HS-27A (cell line): ENCODE data around the gene MAPKAP1.
"Not testable (repeated sequence)": the region's sequence is repeated elsewhere in the genome, so short reads cannot be mapped to it uniquely, and the experiment has no call there.

Source experiments
- DNase-seq: peaks from one replicate; pipeline ENCODE4 v3.0.0-alpha.2; 2012; ENCODE audit warnings: low read depth, missing footprints

MAPKAP1 gene

DNA sequence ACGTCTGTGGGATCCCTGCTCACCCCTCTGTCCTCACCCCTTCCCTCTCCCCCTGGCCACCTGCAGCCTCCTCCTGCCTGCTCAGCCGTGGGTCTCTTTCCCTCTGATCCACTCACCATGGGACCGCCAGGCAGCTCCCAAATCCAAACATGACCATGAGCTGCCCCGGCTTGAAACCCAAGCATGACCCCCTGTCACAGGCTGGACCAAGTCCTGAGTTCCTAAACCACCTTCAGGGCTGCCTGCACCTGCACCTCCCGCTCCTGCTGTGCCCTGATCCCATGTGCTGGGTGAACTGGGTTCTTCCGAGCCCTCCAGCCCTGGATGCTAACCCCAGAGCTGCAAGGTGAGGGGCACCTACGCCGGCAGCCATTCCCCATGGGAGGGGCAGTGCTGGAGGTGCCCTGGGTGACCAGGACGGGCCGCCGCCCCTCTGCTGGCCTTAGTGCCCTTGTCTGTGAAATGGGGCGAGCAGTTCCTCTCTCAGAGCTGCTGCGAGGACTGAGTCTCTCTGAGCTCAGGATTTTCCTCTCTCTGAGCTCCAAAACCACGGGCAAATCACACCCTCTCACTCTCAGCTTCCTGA lies 295.7 kb downstream of the MAPKAP1 start:
- no peak for DNase-seq

DNA sequence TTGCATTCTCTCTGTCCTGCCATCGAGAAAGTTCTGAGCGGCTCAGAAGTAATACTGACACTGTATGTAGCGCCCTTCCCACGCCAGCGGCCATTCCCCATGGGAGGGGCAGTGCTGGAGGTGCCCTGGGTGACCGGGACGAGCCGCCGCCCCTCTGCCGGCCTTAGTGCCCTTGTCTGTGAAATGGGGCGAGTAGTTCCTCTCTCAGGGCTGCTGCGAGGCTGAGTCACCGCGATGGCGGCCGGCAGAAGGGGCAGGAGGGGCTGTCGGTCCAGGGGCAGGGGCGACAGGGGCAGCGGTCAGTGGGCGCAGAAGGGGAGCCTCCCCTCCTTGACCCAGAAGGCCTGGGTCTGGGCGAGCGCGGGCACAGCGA lies 296.5 kb downstream of the MAPKAP1 start:
- DNase-seq, result no peak

DNA sequence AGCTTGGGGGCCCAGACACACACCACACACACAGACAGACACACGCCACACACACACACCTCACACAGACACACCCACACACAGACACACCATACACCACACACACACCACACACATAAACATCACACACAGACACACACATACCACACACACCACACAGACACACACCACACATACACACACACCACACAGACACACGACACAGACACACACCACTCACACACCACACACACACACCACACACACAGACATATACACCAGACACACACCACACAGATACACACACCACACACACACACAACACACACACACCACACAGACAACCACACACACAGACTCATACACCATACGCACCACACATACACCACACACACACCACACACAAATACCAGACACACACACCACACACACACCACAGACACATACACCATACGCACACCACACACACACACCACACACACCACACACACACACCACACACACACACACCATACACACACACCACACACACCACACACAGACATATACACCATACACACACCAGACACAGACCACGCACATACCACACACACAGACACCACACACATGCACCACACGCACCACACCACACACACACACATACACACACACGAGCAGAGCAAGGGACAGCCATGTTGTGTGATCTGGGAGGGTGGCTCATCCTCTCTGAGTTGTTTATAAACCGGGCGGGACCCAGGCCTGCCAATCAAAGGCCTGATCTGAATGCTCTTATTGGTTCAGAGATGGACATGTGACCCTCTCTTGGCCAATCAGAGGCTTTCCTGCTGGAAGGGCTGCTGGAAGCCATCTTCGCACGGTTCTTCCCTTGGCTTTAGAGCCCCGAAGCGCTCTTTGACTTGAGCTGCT lies 297.1 kb downstream of the MAPKAP1 start:
- no peak for DNase-seq

DNA sequence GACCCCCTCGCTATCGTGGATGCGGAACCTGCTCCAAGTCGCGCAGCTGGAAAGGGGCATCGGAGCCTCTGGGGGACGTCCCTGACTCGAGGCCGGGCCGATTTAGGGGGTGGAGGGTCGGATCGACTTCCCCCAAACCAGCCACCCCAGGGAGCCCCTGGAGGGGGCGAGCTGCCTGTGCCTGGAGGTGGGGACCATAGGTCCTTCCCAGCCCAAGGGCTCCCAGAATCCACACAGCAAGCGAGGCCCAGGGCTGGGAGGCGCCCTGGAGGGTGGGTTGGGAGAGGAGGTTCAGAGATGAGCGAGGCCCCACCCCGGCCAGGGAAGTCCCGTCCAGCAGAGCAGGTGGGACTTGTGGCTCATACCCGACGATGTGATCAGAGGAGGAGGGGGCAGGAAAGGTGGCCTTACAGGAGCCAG lies 297.8 kb downstream of the MAPKAP1 start:
- DNase-seq, result no peak

DNA sequence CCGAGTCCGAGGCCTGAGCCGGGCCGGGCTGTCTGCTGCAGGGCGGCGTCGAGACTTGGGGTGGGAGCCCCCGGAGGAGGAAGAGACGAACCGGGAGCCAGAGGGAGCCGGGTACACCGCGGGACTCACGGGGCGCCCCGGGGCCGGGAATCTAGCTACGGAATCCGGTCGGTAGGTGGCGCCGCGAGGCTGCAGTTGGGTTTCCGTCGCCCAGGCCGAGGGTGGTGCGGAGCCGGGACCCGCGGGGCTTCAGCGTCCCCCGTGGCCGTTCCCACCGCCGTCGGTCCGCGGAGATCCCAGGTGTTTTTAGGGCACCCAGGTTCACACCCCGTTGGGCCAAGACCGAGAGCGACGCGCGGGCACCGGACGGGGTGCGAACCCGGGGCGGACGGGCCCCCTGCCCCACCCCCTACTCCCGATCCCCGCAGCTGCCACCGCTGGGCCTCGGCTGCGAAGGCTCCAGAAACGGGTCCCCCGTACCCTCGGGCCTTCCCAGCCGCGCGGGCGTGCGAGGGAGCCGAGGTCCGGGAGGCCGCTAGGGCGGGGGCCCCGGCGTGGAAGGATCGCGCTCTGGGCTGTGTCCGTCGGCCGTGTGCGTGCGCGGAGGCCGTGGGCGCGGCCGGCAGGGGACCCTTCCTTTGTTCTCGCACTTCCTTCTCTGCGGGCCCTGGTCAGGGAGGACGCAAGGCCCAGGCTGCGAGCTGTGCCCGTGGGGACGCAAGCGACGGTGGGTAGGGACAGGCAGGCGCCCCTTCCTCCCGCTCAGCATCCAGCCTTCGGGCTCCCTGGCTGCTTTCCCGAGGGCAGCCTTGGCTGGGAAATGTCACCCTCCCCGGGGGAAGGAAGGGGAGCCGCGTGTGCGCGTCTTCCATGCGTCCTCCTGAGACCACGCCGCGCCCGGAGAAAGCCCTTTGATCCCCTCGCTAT lies 298.8 kb downstream of the MAPKAP1 start:
- DNase-seq, result no peak

DNA sequence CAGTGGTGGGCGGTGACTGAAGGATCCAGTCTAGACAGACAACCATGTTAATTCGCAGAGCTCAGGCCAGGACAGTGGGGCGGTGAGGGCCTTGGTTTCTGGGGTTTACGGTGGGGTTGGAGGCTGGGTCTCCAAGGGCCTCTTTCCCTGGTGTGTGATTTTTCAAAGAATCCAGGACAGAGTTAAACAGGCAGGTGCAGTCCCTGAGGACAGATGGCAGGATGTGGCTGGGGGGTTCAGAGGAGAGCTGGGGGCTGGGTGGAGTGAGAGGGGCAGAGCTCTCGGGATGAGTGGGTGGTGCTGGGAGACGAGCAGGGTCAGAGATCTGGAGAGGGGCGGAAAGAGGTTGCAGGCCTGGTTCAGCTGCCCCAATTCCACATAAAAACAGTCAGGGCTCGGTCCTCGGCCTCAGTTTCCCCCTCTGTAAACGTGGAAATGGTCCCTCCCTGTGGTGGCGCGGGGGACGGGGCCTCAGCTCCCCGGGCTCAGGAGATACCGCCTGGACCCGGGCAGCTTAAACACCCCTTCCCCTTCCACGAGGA lies 299.5 kb downstream of the MAPKAP1 start:
- no peak for DNase-seq

DNA sequence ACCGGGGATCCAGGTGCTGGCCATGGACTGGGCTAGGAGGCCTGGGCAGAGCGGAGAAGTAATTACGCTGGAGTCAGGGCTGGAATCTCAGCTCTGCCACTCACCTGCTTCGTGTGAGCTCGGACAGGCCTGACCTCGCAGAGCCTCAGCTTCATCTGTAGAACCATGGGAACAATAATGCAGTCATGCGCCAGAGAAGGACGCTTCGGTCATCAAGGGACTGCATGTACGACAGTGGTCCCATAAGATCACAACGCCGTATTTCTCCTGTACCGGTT lies 300.3 kb downstream of the MAPKAP1 start:
- DNase-seq, result no peak

DNA sequence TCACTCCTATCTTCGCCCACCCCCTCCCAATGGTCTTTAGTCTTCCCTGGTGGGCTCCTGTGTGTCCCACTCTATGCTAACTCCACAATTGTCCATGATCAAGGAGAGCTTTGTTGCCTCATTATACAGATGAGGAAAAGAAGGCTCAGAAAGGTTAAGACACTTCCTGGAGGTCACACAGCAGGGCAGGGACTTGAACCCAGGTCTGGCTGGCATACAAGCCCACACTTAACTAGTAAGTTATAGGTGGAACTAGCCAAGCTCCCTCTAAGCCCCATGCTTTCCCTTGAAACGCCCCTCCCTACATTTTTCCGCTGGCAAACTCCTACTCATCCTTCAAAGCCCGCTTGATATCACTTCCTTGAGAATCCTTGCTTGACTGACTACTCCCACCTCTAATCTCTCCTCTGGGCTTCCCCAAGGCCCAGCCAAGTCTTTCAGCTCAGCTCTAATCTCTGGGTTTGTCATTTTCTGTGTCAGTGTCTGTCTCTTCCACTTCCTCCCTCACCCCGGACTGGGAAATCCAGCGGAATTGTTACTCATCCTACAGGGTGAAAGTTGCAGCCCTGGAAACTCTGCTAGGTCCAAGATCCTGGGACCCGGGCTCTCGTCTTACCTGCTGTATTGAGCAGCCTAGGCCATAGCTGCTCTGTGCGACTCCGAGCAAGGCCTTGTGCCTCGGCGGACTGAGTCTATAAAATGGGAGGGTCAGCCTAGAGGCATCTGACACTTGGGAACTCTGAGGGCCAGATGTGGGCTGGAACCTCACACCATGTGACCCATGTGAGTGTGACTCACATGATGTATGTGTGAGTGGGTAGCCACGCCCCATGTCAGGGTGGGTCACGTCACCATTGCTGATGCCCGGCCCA lies 300.8 kb downstream of the MAPKAP1 start:
- no peak for DNase-seq

DNA sequence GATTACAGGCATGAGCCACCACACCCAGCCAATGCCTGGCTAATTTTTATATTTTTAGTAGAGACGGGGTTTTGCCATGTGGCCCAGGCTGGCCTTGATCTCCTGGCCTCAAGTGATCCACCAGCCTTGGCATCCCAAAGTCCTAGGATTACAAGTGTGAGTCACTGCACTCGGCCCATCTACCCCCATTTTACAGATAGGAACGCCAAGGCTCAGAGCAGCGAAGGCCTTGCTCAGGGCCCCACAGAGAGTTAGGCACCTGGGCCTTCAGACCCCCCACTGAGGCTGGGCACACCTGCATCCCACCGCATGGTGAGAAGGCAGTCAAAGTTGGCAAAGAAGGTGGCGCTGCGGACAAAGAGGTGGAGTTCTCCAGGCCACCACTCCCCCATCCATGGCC lies 302.3 kb downstream of the MAPKAP1 start:
- DNase-seq, result no peak

DNA sequence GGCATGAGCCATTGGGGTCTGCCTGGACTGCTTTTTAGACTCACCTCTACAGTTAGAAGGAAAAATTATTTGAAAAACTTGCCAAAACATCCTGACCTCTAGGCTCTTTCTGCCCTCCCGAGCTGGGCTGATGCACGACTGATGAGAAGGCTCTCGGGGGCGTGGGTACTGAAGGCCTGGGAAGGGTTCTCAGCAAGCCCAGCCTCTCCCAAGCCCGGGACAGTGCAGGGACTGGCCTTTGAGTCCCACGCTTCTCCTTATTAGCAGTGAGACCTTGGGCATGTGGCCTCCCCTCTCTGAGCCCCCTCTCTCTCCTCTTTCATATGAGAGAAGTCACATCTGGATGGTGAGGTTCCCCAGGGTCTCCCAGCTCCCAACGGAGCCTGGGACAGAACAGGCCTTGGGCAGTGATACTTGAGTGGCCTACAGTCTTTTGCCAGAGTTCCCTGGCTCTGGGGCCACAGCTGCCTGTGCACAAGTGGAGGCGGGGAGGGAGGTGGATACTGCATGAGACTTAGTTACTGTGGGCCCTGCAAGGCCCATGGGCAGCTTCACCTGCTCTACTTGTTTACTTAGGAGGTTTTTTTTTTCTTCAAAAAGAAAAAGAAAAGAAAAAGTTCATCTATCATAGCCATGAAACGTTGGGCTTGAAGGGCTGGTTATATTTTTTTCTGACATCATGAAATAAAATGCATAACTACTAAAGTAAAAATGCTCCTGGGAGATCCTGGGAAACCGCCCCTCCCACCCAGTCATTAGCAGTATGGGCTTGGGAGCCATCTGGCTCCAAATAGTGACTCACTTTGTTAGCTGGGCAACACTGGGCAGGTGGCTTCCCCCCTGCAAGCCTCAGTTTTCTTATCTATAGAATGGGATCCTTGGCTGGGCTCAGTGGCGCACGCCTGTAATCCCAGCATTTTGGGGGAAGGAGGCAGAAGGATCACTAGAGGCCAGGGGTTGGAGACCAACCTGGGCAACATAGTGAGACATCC lies 306.0 kb downstream of the MAPKAP1 start:
- no peak for DNase-seq

DNA sequence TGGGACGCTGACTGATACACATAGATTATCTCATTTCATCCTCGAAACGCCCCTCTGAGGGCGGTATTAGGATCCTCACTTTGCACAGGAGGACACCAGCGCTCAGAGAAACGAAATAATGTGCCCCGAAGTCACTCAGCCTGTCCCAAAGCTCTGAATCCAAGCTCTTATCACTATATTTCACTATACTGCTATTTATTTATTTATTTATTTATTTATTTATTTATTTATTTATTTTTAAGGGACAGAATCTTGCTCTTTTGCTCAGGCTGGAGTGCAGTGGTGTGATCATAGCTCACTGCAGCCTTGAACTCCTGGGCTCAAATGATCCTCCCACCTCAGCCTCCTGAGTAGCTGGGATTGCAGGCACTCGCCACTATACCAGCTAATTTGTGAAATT lies 306.8 kb downstream of the MAPKAP1 start:
- DNase-seq, result not testable (repeated sequence)

DNA sequence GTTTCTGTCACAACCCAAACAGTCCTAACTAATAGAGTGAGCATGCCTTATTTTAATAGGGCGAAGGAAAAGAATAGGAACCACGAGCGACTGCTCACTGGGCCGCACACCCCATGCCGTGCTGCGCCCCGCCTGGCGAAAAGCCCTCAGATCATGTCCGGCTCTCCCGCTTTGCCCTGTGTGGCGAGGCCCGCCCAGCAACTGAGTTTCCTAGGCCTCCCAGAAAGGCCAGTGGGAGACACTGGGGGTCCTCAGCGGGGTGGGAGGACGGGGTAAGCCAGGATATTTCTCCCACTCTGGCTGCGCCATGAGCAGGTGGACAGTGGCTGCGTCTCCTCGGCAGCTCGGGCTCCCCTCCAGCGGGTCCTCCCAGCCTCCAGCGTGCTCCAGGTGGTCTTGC lies 307.3 kb downstream of the MAPKAP1 start:
- DNase-seq, result no peak

DNA sequence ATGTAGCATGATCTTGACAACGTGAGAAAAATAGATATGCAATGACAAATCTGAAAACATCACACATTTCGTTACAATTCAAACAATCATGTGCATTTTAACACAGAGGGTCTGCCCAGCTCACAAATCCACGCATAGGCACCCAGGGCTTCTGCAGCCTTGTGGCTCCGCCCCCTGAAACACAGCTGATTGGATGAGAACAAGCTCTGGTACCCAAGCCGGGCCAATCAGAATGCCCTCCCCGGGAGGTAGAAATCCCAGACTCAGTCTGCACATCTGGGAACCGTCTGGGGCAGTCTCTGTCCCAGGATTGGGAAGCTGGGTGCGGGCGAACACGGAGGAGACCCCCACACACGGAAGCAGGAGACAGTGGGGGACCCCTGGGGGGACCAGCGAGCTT lies 307.8 kb downstream of the MAPKAP1 start:
- no peak for DNase-seq

DNA sequence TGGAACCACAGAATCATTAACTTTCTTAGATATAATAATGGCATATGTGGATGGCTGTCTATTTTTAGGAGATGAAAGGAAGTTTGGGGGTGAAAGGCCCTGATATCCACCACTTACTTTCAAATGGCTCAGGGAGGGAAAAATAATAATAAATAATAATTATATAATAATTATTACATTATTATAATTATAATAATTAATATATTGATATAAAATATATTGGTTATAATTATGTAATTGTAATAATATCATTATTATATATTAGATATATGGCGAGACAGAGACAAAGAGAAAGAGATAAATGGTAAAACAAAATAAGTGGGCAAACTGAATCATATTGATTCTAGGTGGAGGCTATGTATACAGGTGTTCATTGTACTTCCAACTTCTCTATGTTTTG lies 308.8 kb downstream of the MAPKAP1 start:
- DNase-seq, result no peak

DNA sequence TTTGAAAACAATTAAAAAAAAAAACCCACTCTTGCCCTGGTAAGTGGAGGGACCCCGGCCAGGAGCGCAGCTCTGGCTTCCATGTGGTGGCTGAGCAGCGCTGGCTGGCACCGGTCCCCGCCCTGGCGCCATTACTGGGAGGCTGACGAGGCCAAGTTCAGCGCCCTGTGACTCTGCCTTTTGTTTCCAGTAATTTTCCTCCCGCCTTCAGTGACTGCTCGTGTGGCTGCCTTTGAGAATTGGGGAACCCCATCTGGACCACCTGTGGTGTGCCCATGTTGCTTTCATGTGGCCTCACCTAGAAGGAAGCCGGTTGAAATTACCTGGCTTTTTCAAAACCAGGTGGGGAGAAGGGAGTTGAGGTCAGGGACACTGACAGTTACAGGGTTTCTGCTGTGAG lies 309.3 kb downstream of the MAPKAP1 start:
- no peak for DNase-seq

DNA sequence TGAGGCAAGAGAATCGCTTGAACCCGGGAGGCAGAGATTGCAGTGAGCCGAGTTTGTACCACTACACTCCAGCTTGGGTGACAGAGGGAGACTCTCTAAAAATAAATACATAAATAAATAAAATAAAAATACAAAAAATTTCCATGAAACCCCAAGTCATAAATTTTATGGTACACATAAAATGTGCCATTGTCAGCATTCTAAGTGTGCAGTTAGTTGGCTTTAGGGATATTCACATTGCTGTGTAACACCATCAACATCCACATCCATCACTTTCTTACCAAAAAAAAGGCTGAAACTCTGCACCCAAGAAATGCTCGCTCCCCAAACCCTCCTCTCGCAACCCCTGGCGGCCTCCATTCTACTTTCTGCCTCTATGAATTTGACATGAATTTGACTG lies 310.2 kb downstream of the MAPKAP1 start:
- no peak for DNase-seq

DNA sequence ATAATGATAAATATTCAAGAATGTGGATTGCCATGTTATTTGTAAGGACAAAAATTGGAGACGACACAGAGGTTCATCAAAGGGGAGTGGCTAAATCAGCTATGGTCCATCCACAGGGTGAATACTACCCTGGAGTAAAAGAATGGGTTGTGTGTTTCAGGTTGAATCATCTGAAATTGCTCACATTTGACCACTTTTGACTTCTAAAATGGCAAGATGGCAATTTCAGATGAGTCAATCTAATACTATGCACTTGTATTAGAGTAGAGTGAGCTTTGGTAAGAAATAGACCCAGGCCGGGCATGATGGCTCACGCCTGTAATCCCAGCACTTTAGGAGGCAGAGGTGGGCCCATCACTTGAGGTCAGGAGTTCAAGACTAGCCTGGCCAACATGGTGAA lies 313.6 kb downstream of the MAPKAP1 start:
- DNase-seq, result no peak

DNA sequence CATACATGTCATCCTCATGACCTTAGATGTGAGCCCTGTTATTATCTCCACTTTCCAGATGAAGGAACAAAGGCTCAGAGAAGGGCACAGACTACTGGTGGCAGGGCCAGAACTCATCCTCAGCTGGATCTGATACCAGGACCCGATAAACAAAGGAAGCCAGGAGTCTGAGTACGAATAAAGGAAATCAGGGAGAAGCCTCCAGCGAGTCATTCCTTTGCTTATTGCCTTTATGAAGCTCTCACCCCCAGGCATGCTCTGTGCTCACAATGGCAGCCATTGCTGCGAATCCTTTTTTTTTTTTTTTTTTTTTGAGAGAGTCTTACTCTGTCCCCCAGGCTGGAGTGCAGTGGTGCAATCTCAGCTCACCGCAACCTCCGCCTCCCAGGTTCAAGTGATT lies 315.3 kb downstream of the MAPKAP1 start:
- DNase-seq, result no peak

DNA sequence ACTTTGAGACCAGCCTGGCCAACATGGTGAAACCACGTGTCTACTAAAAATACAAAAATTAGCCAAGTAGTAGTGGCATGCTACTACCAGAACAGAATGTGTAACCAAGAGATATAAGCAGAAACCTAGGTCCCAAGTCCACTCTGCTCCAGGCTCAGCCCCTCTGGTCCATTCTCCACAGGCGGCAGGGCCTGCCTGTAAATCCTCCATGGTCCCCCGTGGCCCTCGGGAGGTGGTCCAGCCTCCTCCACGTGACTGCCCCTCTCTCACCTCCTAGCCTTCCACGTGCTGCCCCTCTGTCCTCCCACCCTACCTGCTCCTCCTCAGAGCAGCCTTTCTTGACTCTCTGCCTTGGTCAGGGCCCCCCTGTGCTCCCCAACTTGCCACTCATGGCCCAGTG lies 318.0 kb downstream of the MAPKAP1 start:
- DNase-seq, result no peak

DNA sequence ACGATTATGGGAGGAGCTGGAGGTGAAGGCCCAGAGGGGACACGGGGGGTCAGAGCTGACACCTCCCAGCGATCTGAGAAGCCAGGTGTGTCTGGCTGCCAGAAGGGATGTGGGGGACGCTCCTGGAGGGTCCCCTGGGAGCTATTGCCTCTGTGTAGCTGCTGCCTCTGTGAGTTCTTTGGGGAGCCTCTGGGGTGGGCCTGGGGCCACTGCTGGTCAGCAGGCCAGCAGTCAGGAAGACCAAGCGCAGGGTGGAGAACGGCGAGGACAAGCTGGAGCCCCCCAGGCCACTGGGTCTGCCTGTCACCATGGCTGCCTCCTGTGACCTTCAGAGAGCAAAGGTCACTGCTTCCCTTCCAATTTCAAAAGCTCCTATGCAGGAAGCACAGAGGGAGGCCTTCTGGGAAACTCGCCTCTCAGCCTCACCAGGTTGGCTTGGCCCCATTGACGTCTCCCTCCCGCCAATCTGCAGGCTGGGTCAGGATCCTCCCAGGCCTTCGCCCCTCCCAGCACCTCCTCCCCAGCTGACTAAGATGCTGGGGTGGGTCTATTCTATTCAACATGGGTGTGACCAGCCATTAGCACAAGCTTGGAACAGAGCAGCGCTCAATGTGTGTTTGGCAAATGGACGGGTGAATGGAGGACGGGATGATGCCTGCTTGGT lies 319.0 kb downstream of the MAPKAP1 start:
- DNase-seq, result no peak
